Activated CD8-positive, alpha-beta T cell treated with anti-CD3 and anti-CD28 coated beads, Interleukin-2, amount 10 ng/mL, durations not matched to agents 7 days and 5 days (primary cell): ENCODE results near the gene NUAK2. TPM values are rescaled to one million over a fixed set of nuclear protein-coding genes. Genes with fewer than 3 reads are reported as not detected.

Experiments
- ATAC-seq: fragments of 150-1000 bp; cut with Tn5 transposase; one replicate; pipeline ENCODE4 v1.10.0; 2021; ENCODE audit warnings: moderate library complexity
- CTCF ChIA-PET: fragments of 350-600 bp; sonication (Branson Sonifier 250); formaldehyde crosslinking; loops from one replicate; lab custom pipeline; 2021; ENCODE audit warnings: antibody characterized with exemption; lab: Charles Lee
- POLR2A ChIA-PET: fragments of 350-600 bp; sonication (Branson Sonifier 250); formaldehyde crosslinking; loops from one replicate; lab custom pipeline; 2021; ENCODE audit warnings: antibody characterized with exemption; lab: Charles Lee
- DNase-seq: peaks from one replicate; pipeline ENCODE4 v3.0.0-alpha.2; 2020
- H3K27ac Mint-ChIP-seq: one replicate; pipeline ENCODE4 v1.8.0; 2021; ENCODE audit warnings: mild to moderate bottlenecking, mixed read lengths
- H3K27me3 Mint-ChIP-seq: one replicate; pipeline ENCODE4 v1.8.0; 2021; ENCODE audit warnings: low read depth, mixed read lengths
- H3K36me3 Mint-ChIP-seq: one replicate; pipeline ENCODE4 v1.8.0; 2021; ENCODE audit warnings: low read depth, mixed read lengths
- H3K4me1 Mint-ChIP-seq: one replicate; pipeline ENCODE4 v1.8.0; 2021; ENCODE audit warnings: low read depth, mixed read lengths
- H3K4me3 Mint-ChIP-seq: one replicate; pipeline ENCODE4 v1.8.0; 2021; ENCODE audit warnings: mild to moderate bottlenecking, mixed read lengths
- H3K9me3 Mint-ChIP-seq: one replicate; pipeline ENCODE4 v1.8.0; 2022; ENCODE audit warnings: mixed read lengths; ENCODE audit not compliant: insufficient read depth
- total RNA-seq, 2 experiments: library from RNA; stranded (reverse); gene quantifications; one replicate each; pipeline ENCODE4 v1.2.3, GENCODE V29; 2021

NUAK2 gene
- total RNA-seq, 2 experiments from 2014 or later: 1.6 TPM

- ChIA-PET CTCF (interaction anchor here (1.2 to 5.9 kb wide), 17 partner anchors 8 to 186 kb away, joined by 3 to 123 read pairs (median 11); no protein-coding TSS in a partner anchor), POLR2A (no interaction called here)
- no peak for ATAC-seq
- Mint-ChIP-seq H3K9me3 (no peaks in the 10 kb centered on the region), H3K27me3 (peaks cover 23% of the 10 kb centered on the region), H3K4me1 (no peaks in the 10 kb centered on the region), H3K4me3 (no peak overlapping the region), H3K27ac (no peak overlapping the region), H3K36me3 (no peaks in the 10 kb centered on the region)
- no peak for DNase-seq
Observed at GRCh38 chr1:205355075-205355453, 33.5 kb upstream of the NUAK2 start.

DNA sequence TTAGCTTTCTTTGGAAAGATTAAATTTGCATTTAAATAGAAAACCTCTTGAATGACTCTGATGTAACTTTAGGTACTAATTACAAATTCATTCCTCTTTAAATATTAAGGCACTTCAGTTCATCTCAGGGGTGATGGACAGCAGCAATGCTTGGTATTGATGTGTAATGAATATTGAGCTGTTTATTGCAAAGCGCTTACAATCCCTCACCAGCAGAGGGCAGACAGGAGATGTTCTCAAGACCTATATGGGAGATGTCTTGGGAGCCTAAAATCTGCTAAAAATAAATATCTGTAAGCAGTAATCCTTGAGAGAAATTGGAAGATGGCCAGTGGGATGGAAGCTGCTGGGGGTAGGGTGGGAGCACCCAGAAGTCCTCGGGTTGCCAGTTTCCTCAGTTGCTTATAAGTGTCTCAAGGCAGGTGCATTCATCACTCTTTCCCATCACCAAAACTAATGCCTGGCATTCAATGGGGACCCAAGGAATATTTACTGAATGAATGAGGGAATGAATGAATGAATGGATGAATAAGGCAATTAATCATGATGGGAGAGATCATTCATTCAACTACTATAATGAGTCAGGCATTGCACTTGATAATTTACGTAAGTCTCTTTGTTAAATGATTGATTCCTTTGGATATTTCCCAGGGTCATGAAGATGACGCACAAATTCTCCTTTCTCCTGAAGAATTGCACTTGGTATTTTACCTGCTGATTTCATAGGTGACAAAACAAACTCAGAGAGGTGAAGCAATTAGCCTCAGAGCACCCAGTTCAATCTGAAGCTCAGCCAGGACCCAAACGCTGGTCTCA, 32.9 kb upstream of the NUAK2 start:
- Mint-ChIP-seq H3K27ac (no peak overlapping the region), H3K4me3 (no peak overlapping the region), H3K36me3 (no peaks in the 10 kb centered on the region), H3K4me1 (no peaks in the 10 kb centered on the region), H3K27me3 (peaks cover 21% of the 10 kb centered on the region), H3K9me3 (no peaks in the 10 kb centered on the region)
- POLR2A ChIA-PET: interaction anchor here (1.2 kb wide), 1 partner anchor 170 kb away, joined by 6 read pairs; no protein-coding TSS in a partner anchor
- CTCF ChIA-PET: interaction anchor here (0.6 to 5.9 kb wide), 78 partner anchors 9 to 596 kb away, joined by 3 to 123 read pairs (median 4); partner anchors contain the start of gene NUAK2
- DNase-seq (peak; percentile 79), ATAC-seq (peak; percentile 51)

- DNase-seq (no peak), ATAC-seq (no peak)
- peaks cover 20% of the 10 kb centered on the region for H3K27me3 Mint-ChIP-seq
- H3K27ac Mint-ChIP-seq: no peak overlapping the region
- ChIA-PET CTCF (interaction anchor here (0.6 to 5.9 kb wide), 77 partner anchors 8 to 597 kb away, joined by 3 to 123 read pairs (median 4); partner anchors contain the start of gene NUAK2), POLR2A (interaction anchor here (1.2 kb wide), 1 partner anchor 170 kb away, joined by 6 read pairs; no protein-coding TSS in a partner anchor)
- H3K9me3 Mint-ChIP-seq: no peaks in the 10 kb centered on the region
- no peaks in the 10 kb centered on the region for H3K4me1 Mint-ChIP-seq
- H3K36me3 Mint-ChIP-seq: no peaks in the 10 kb centered on the region
- H3K4me3 Mint-ChIP-seq: no peak overlapping the region
Observed at GRCh38 chr1:205353612-205354011, 32.1 kb upstream of the NUAK2 start.

GRCh38 chr1:205353191-205353590, 31.6 kb upstream of the NUAK2 start:
- H3K4me3 Mint-ChIP-seq: no peak overlapping the region
- POLR2A ChIA-PET: no interaction called here
- H3K9me3 Mint-ChIP-seq: no peaks in the 10 kb centered on the region
- ATAC-seq (no peak), DNase-seq (no peak)
- no peaks in the 10 kb centered on the region for H3K36me3 Mint-ChIP-seq
- CTCF ChIA-PET: interaction anchor here (1.0 to 5.9 kb wide), 24 partner anchors 7 to 304 kb away, joined by 3 to 123 read pairs (median 6); no protein-coding TSS in a partner anchor
- H3K27ac Mint-ChIP-seq: no peak overlapping the region
- no peaks in the 10 kb centered on the region for H3K4me1 Mint-ChIP-seq
- H3K27me3 Mint-ChIP-seq: peaks cover 22% of the 10 kb centered on the region

DNA sequence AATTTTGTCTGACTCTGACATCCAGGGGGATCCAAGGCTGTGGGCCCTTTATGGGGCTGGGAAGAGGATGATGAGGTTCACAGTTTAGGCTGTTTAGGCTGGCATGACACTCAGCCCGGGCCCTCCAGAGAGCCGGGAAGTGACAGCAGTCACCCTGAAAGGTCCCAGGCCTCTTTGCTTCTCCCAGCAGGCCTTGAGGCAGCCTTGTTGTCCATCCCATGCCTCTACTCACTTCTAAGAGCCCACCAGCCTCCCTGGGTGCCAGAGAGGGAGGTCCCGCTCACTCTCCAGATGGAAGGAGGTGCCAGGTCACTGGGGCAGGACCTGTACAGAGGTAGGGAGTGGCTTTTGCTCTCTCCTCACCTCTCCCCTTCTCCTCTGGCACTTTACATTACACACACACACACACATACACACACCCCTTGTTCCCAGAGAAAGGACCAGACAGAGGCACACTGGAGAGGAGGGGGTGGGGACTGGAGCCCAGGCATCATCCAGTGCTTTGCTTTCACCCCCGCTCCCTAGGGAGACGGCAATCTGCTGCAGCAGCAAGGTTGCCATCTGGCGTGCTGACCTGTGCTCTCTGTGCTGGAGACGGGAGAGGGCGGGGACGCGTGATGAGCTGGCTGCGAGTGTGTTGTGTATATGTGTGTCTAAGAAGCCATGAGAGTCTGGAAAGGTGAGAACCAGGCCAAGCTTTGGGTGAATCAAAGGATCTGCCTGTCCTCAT, 30.6 kb upstream of the NUAK2 start:
- Mint-ChIP-seq H3K27me3 (peaks cover 24% of the 10 kb centered on the region), H3K27ac (no peak overlapping the region), H3K4me1 (no peaks in the 10 kb centered on the region), H3K36me3 (no peaks in the 10 kb centered on the region), H3K9me3 (no peaks in the 10 kb centered on the region), H3K4me3 (no peak overlapping the region)
- ChIA-PET POLR2A (no interaction called here), CTCF (interaction anchor here (2.3 to 5.9 kb wide), 4 partner anchors 16 to 172 kb away, joined by 14 to 123 read pairs (median 48); no protein-coding TSS in a partner anchor)
- ATAC-seq: no peak
- no peak for DNase-seq

GRCh38 chr1:205350691-205351141, 29.2 kb upstream of the NUAK2 start:
- DNase-seq (no peak), ATAC-seq (no peak)
- Mint-ChIP-seq H3K9me3 (no peaks in the 10 kb centered on the region), H3K27me3 (peaks cover 33% of the 10 kb centered on the region), H3K27ac (no peak overlapping the region), H3K4me3 (no peak overlapping the region), H3K36me3 (no peaks in the 10 kb centered on the region), H3K4me1 (no peaks in the 10 kb centered on the region)
- ChIA-PET CTCF (interaction anchor here (0.6 to 2.9 kb wide), 4 partner anchors 15 to 163 kb away, joined by 3 to 16 read pairs (median 7); no protein-coding TSS in a partner anchor), POLR2A (no interaction called here)

GRCh38 chr1:205350124-205350523, 28.6 kb upstream of the NUAK2 start:
- Mint-ChIP-seq H3K27me3 (peaks cover 37% of the 10 kb centered on the region), H3K36me3 (no peaks in the 10 kb centered on the region), H3K4me3 (no peak overlapping the region), H3K27ac (no peak overlapping the region), H3K4me1 (no peaks in the 10 kb centered on the region), H3K9me3 (no peaks in the 10 kb centered on the region)
- ChIA-PET POLR2A (no interaction called here), CTCF (interaction anchor here (2.8 to 2.9 kb wide), 2 partner anchors 14 to 135 kb away, joined by 11 to 16 read pairs; no protein-coding TSS in a partner anchor)
- DNase-seq (no peak), ATAC-seq (no peak)

DNA sequence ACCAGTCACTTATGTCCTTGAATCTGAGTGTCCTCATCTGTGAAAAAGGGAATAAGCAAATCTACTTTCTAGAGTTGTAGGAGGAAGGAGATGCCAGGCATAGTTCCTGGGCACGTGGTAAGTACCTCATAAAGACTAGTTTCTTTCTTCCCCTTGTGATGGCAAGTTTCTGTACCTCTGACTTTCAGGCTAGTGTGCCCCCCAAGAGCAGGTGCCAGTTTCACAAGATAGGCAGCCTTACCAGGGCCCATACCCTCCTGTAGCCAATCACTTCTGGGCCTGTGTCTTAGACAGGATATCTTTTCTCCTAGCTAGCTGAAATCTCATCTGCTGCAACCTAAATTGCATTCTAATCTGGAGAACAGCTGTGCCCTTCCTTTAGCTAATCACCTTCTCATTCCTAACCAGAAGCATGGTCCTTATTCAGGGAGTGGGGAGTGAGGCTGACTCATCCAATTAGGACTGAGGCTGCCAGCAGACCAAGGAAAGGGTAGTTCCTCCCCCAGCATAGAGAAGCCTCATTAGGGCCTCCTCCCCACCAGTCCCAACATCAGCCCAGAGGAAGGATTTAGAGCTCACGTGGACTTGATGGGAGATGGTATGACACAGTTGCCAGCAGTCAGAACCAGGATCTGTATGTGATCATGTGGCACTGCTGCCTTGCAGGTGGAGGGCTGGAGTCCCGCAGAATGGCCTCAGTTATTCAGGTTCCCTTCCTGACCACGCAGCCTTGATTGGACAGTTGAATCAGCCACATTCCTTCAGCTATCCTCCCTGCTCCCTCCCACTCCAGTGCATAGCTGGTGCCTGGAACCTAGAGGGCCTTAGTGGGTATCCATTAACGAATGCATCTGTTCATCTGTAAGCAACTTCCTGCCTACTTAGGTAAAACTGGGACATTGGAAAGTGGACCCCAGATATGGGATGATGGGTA, 27.3 kb upstream of the NUAK2 start:
- H3K4me3 Mint-ChIP-seq: no peak overlapping the region

DNA sequence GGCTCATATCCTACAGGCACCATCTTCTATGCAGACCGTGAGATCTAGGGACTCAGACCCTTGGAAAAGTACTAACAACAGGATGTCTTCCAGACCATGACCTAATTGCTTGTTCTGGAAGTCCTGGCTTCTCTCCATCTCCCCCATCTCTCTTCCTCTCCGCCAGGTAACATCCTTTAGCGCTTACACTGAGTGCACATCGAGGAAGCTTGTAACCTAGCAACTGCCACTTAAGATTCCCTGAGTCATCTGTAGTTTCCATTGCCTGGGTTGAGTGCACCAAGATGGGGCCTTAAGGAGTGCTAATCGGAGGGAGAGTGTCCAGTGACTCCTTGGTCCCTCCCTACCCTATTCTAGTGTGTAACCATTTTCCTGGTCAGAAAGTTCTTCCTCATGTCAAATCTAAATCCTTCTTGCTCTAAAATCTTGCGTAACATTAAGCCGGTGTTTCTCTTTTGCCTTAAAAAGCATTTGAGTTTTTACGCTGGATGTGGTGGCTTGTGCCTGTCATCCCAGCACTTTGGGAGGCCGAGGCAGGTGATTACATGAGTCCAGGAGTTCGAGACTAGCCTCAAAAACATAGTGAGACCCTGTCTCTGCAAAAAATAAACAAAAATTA, 25.5 kb upstream of the NUAK2 start:
- H3K27ac Mint-ChIP-seq: no peak overlapping the region
- CTCF ChIA-PET: interaction anchor here (2.9 kb wide), 1 partner anchor 11 kb away, joined by 20 read pairs; no protein-coding TSS in a partner anchor
- POLR2A ChIA-PET: no interaction called here
- no peaks in the 10 kb centered on the region for H3K9me3 Mint-ChIP-seq
- no peaks in the 10 kb centered on the region for H3K36me3 Mint-ChIP-seq
- no peaks in the 10 kb centered on the region for H3K4me1 Mint-ChIP-seq
- peaks cover 53% of the 10 kb centered on the region for H3K27me3 Mint-ChIP-seq
- H3K4me3 Mint-ChIP-seq: no peak overlapping the region
- no peak for DNase-seq
- no peak for ATAC-seq

More for the DNA sequence above, 27.3 kb upstream of the NUAK2 start:
- Mint-ChIP-seq H3K36me3 (no peaks in the 10 kb centered on the region), H3K9me3 (no peaks in the 10 kb centered on the region), H3K27ac (no peak overlapping the region), H3K4me1 (no peaks in the 10 kb centered on the region), H3K27me3 (peaks cover 41% of the 10 kb centered on the region)
- ATAC-seq: no peak
- DNase-seq: no peak
- POLR2A ChIA-PET: interaction anchor here (0.7 to 1.0 kb wide), 2 partner anchors 10 to 94 kb away, joined by 3 read pairs; no protein-coding TSS in a partner anchor
- CTCF ChIA-PET: interaction anchor here (1.0 to 2.9 kb wide), 4 partner anchors 13 to 137 kb away, joined by 3 to 16 read pairs (median 9); no protein-coding TSS in a partner anchor

DNA sequence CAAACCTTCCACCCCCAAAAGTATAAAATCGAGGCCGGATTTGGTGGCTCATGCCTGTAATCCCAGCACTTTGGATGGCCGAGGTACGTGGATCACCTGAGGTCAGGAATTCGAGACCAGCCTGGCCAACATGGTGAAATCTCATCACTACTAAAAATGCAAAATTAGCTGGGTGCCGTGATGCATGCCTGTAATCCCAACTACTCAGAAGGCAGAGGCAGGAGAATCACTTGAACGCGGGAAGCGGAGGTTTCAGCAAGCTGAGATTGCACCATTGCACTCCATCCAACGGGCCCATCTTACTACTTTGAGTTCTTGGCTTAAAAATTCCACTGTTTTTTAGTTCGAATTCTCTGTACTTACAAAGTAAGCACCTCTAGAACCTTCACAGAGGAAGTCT, 24.2 kb upstream of the NUAK2 start:
- H3K36me3 Mint-ChIP-seq: no peaks in the 10 kb centered on the region
- H3K4me1 Mint-ChIP-seq: peaks cover 1% of the 10 kb centered on the region
- no peaks in the 10 kb centered on the region for H3K9me3 Mint-ChIP-seq
- ATAC-seq (no peak), DNase-seq (no peak)
- no peak overlapping the region for H3K27ac Mint-ChIP-seq
- H3K27me3 Mint-ChIP-seq: peaks cover 60% of the 10 kb centered on the region
- no peak overlapping the region for H3K4me3 Mint-ChIP-seq
- CTCF ChIA-PET: interaction anchor here (1.0 to 2.9 kb wide), 3 partner anchors 8 to 72 kb away, joined by 7 to 20 read pairs (median 7); no protein-coding TSS in a partner anchor
- POLR2A ChIA-PET: no interaction called here
